GM18520 (cell line): ENCODE data around the gene RERE.

Experiments used
- ATAC-seq: cut with Tn5 transposase; IDR thresholded peaks from one replicate; pipeline ENCODE4 v1.9.1; 2021; ENCODE audit not compliant: unreplicated experiment

The RERE gene

DNA sequence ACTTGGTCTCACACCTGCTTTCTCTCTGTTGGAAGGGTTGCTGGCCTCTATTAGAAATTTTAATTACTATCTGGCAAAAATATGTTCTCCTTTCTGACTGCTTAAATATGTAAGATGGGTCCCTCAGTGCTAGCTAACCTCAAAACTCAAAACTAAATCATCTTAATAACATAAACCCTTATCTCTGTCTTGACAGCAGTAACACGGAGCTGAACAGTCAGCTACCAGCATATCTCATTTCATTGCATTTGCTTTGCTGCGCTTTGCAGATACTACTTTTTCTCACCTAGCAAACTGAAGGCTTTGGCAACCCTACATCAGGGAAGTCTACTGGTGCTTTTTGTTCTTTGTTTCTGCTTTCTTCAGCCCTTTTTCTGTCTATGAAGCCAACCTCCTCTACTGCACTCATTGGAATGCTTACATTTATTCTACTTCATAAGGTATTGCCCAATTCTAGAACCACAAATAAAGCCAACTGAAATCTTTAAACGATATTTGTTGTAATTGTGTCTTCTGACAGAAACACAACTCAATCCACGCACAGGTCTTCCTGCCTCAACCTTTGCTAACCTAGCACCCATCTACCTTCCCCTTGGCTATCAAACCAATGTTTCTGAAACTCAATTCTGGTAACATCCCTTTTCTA lies 95.6 kb downstream of the RERE start:
- no peak for ATAC-seq

DNA sequence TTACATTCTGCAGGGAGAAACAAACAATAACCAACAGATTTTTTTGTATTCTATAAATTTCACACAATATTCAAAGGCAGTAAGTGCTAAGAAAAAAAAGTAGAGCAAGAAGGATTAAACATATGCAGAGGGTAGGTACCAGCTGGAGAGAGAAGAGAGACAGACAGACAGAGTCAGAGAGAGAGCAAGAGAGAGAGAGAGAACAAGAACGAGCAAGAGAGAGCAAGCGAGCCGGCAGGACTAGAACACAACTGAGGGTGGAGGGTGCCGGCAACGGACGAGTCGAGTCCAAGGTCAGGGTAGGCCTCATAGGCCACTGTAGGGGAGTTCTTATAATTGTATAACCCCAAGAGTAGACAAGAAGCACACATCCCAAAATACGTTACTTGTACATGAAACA lies 97.1 kb downstream of the RERE start:
- ATAC-seq: no peak

DNA sequence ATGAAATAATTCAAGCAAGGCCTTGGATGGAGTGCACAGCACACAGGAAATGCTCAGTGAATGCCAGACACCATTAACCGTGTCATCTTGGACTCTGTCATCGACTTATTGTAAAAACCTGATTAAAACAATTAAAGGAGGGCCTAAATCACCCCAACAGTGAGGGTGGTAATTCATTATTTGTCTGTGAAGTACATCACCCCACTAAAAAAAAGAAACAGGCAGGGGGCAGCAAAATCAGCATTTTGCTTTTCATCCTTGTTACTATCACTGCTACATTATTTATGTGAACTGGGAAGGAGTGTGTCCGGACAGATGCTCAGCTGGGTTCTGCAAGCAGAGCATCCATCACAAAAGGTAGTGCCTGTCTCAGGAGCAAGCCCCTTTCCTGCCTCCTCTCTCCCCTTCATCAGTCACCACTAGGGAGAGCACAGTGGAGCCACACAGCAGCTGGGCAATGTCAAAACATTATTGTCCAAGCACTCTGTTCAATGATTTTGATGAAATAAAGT lies 98.5 kb downstream of the RERE start:
- no peak for ATAC-seq

DNA sequence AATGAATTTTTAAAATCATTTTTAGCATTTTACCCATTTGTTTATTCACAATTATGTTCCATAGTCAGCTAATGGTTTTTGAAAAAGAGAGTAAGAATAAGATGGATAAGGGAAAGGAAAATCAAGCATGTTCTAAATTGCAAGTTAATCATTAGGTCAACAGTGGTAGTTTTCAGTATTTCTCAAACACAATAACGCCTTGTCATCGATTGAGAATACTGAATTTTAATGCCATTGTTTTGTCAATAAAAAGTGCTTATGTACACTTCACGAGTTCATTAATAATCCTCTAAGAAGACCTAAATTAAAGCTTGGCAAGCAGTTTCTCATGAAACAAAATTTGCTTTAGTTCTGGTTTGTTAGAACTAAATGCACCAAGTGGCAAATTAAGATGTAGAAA lies 100.3 kb downstream of the RERE start:
- ATAC-seq: no peak

DNA sequence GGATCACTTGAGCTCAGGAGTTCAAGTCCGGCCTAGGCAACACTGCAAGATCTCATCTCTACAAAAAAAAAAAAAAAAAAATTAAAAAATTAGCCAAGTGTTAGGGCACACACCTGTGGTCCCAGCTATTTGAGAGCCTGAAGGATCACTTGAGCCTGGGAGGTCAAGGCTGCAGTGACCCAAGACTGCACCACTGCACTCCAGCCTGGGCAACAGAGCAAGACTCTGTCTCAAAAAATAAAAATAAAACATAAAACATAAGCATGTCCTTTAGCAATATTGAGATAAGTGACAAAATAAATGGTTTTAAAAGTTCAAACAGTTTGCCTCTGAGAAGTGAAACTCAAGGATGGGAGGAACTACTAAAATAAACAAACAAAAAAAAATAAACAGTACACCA lies 101.2 kb downstream of the RERE start:
- ATAC-seq: no peak

DNA sequence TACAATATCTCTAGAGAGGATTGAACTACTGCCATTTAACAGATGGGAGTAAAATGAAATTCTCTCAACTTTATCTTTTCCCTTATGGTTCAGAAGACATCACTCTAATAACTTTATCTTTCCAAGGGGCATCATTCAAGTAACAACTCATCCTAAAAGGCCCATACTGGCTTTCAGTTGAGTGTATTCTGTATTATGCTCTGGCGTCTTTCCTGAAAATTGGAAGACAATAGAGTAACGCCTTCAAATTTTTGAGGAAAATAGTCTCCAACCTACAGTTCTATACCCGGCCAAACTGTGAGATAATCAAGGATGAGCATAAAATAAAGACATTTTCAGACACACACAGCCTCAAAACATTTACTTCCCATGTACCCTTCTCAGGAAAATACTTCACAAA lies 103.3 kb downstream of the RERE start:
- ATAC-seq: no peak

DNA sequence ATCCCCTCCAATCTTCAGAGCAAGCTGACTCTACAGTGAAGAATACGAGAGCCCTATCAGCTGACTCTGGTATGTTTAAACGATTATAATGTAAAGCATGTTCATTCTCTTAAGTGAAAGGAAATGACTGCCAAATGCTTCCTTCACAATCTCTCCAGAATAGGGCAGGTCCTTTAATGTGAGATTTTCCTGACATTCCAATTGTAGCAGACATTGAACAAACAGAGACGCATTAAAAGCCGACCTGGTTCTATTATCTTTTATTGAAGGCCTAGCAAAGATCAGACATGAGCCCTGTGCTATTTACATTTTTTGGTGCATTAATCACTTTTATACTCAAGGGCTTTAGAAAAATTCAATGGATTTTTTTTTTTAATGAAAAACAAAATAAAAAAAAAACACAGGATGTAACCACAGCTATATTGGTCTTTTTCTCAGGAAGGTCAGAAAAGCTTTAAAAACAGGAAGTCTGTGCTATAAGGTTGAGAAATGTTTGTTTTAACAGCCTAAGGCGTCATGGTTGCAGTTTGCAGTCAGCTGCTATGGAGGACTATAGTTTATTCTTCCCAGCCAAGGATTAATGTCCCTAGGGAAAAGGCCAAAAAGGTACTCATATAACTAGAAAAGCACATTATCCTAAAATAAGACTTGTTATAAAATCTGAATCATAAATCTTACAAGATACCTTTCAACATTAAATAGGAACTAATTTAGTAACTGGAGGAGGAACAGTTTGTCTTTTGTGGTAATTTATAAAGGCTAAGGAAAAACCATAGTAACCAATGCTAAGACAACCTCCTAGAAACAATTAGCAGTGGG lies 104.8 kb downstream of the RERE start:
- ATAC-seq: no peak

DNA sequence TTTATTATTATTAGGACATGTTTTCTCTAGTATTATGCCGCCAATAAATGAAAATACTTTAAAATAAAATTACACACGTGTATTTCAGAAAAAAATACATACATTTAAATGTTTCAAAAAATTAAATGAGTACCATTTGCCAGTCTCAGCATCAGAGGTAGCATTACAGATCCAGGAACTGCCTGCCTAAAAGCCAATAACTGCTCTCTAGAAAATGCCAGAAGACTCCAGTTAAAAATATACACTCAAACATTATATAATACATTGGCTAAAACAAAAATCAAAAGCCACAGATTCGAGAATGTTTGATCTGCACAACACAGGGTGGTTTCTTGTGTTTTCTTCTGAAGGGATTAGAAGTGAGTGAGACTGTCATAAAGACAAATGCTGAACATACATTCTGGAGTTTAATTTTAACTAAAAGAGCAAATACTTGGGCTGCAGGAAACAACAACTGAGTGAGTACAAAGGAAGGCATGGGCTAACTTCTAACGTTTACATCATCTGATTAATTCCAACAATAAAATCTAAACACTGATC lies 105.5 kb downstream of the RERE start:
- no peak for ATAC-seq

DNA sequence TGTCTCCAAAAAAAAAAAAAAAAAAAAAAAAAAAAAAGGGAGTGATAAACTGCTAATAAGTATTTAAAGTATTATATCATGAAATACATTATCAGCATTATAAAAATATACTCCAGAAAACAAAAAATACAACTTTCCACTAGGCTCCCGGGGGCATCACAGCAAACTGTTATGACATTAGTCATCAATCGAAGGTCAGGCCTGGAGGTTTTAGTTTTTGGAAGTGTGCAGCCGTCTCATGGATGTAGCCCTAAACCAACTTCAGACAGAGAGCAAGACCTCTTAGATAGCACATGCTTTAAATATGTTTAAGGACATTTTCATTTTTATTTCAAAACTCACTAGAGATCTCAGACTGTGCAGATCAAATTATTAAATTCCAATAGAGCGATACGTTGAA lies 106.3 kb downstream of the RERE start:
- no peak for ATAC-seq

DNA sequence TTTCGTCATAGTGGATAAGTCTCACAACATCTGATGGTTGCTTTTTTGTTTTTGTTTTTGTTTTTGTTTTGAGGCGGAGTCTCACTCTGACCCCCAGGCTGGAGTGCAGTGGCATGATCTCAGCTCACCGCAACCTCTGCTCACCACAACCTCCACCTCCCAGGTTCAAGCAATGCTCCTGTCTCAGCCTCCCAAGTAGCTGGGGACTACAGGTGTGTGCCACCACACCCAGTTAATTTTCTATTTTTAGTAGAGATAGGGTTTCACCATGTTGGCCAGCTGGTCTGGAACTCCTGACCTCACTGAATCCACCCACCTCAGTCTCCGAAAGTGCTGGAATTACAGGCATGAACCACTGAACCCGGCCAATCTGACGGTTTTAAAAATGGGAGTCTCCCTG lies 109.2 kb downstream of the RERE start:
- ATAC-seq: no peak

DNA sequence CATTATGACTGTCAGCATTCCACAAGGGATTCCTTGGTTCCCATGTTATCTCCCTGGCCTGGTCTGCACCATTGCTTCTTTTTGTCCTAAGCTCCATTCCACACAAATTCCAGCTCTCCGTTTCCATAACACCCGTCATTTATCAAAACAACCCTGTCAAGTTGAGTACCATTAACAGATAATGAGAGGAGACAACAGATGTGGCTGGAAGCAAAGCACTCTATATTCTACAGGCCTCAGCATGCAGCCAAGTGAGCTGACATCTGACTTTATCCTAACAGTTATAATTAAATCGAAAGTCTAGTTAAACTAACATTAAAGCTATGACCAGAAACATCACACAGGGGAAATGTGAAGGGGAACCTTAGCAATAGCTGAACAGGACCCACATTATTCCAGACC lies 110.4 kb downstream of the RERE start:
- ATAC-seq: no peak

DNA sequence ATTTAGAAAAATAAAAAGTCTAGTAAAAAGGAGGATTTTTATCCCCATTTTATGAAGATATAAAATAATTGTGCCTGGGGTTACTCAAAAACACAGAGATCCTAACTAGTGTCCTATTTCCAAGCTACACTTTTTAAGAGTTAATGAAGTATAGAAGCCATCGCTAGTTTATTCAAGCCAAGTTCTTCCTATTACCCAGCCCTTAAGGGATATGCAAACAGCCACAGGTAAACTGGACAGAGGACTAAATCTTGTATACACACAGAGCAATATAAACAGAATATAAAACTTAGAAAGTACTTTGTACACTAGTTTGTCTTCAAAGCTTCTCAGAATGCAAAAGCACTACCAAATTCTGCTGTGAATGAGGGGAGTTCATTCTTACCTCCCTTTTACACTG lies 111.1 kb downstream of the RERE start:
- no peak for ATAC-seq

DNA sequence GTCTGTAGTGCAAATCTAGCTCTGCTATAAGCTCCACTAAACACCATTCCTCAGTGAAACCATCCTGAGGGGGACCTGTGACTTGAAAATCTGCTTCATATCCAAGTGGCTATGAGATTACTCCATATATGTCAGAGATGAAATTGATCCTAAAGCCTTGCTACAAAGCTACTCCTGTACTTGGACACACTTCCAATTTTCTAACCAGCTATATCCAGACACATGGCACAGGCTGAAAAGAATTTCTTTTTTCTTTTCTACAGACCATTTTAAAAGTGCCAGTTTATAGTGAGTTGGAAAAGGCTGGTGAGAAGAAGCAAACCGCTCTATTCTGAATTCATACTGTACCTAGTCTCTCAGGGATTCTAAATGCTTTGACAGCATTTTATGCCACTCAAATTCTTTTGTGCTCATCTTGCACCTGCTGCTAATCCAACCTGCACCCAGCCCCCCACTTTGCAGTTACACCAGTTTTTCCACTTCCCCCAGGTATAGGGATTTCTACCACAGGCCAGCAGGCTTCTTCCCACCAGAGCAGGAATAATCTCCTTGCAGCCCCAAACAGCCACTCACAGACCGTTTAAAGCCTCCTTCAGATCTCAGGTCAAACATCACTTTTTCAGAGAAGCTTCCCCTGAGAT lies 112.5 kb downstream of the RERE start:
- ATAC-seq: no peak

DNA sequence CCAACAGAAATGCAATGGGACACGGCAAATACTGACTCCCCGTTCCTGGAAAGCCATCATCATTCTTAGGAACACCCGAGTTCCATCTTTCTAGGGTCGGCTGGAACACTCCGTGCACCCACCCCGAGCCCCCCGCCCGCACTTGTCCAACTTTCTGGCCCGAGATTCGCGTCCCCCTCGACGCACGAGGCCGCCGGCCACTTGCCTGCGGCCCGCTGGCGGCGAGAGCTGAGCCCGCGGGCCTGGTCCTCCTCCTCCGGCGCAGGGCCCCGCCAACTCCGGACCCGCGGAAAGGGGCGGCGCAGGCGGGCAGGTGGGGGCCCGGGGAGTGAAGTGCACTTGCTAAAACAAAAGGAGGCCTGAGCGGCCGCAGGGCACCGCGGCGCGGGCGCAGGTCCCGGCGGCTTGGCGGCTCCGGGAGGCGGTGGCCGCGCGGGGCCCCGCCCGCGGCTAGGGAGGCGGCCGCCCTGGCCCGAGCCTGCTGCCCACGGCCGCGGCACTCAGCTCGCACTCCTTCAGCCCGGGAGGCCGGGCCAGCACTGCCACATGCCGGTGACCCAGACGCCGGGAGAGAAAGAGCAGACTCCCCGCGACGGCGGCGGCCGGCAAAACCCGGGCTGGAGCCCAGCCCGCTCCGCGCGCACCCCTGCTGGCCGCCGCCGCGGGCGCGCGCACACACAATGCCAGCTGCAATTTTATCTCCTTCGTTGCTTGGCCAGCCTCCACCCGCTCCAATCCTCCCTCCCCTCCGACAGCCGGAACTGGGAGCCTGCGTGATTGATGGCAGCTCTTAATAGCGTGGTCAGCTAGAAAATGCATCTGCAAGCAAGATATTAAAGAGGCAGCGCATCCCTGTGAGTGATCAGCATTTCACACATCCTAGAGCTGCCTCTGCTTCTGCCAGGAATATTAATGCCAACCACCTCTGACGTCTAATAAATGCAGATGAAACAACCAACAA lies 114.3 kb downstream of the RERE start:
- ATAC-seq: peak; percentile 76

DNA sequence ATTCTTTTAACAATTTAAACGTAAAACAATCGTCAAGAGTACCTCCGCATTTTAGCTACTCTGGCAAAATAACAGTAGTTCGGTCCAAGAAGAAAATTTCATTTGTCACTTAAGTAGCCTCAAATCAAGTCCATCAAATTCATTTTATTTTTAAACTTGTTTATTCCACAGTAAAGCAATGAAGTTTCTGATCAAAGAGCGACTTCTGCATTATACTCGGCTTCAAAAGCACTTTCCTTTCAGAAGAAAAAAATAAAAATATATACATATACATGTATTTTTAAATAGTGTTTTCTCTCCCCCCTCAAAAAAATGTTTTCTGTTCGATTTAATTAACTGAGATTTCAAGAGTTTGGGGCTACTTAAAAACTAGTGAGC lies 115.0 kb downstream of the RERE start:
- no peak for ATAC-seq

DNA sequence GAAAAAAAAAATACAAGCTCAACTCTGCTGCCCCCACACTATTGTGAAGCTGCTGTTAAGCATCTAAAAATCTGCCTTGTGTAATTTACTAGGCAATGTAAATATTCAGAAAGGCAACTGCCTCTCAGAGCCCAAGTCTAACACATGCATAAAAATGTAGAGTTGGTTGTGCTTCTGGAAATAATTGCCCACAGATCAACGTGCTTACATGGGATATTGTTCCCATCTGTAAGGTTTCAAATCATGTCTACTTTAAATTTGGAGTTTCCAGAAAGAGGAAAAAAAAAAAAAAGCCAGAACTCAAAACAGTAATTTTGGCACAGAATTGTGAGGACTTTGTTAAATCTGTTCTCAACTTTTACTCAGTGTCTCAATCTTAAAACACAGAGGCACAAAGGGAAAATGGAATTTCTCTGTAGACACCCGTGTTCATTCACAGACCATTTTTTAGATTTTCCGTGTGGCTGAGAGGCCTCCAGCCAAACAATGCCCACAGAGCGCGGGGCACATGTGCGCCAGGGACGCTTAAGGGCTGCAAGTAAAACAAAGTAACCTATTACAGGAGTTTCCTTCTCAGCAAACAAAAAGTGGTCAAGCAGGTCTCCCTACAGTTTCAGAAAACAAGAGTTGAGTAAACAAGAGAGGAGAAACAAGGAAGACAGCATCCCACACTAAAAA lies 115.5 kb downstream of the RERE start:
- no peak for ATAC-seq

DNA sequence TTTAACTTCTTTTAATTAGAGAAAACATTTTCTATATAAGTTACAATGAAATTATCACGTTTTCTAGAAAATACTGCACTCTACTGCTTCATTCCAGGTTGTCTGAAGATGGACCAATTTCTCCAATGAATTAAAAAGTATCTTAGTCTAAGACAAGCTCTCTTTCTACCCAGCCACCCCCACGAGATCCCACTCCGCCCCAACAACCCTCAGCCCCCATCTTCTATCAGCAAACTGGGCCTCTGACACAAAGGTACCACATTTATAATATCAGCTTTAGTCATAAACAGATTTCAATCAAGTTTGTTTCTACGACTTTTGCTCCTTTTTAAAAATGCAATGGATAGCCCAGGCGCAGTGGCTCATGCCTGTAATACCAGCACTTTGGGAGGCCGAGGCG lies 117.8 kb downstream of the RERE start:
- ATAC-seq: no peak

DNA sequence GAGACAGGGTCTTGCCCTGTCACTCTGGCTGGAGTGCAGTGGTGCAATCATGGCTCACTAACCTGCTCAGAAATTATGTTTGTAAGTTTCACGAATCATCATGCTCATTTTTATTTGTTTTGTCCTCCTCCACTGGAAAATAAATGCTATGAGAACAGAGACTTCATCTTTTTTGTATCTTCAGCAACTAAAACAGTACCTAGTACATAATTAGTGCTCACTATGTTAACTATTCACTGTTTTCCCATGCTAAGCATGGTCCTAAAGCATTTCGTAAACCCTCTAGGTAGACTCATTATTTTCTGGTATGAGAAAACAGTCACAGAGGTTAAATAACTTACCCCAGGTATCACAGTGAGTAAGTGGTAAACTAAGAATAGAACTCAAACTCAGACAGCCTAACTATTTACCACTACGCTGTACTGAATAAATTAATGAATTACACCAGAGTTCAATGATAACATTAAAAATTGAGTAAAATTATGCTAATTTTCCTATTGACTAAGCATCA lies 118.4 kb downstream of the RERE start:
- ATAC-seq: no peak

DNA sequence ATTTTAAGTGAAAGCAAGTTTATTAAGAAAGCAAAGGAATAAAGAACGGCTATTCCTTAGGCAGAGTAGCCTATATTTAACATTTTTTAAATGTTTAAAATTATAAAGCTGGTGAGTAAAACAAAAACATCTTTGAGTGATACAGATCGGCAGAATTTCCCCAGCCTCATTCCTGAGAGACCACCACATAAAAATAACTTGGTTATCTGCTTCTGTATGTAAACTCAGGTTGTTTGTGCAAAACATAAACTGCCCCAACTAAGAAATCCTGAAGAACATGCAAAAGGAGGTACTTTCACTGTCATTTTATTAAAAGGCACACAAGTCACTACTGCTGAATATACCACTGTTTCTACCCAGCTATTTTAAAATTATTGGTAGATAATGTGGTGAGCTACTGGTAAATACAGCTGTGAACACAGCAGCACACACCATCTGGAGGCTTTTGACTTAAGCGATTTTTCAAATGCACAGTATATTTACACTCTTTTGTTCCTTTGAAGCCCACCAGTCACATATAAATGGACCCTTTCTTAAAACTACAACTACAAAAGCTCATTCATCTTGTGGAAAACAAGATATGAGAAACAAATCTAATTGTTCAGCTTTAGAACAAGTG lies 119.3 kb downstream of the RERE start:
- no peak for ATAC-seq
